ENCODE data around the gene TEX28. TPM values are rescaled to one million over a fixed set of nuclear protein-coding genes. Genes with fewer than 3 reads are reported as not detected.
"Not testable (repeated sequence)": the region's sequence is repeated elsewhere in the genome, so short reads cannot be mapped to it uniquely, and the experiment has no call there.

The TEX28 gene
- total RNA-seq, 4 donors from 2014 or later, result not detected

DNA sequence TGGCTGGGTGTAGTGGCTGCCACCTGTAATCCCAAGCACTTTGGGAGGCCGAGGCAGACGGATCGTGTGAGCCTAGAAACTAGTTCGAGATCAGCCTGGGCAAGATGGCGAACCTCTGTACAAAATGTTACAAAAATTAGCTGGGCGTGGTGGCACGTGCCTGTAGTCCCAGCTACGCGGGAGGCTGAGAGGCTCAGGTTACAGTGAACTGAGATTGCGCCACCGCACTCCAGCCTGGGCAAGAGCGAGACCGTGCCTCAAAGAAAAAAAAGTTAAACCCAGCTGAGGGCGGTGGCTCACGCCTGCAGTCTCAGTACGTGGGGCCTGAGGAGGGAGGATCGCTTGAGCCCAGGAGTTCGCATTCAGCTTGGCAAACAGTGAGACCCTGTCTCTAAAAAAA, 1.8 kb upstream of the TEX28 start:
- Histone ChIP-seq H3K4me3 (no peak overlapping the region), H3K27ac (no peak overlapping the region), H3K27me3 (no peaks in the 10 kb centered on the region), H3K36me3 (no peaks in the 10 kb centered on the region), H3K9me3 (no peaks in the 10 kb centered on the region), H3K4me1 (no peaks in the 10 kb centered on the region)
- TF ChIP-seq, protein P1, sequence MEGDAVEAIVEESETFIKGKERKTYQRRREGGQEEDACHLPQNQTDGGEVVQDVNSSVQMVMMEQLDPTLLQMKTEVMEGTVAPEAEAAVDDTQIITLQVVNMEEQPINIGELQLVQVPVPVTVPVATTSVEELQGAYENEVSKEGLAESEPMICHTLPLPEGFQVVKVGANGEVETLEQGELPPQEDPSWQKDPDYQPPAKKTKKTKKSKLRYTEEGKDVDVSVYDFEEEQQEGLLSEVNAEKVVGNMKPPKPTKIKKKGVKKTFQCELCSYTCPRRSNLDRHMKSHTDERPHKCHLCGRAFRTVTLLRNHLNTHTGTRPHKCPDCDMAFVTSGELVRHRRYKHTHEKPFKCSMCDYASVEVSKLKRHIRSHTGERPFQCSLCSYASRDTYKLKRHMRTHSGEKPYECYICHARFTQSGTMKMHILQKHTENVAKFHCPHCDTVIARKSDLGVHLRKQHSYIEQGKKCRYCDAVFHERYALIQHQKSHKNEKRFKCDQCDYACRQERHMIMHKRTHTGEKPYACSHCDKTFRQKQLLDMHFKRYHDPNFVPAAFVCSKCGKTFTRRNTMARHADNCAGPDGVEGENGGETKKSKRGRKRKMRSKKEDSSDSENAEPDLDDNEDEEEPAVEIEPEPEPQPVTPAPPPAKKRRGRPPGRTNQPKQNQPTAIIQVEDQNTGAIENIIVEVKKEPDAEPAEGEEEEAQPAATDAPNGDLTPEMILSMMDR (IDR thresholded peaks at IDR 0.05), result no peak
- TF ChIP-seq POLR2A (IDR thresholded peaks at IDR 0.05), result no peak
- DNase-seq, result no peak
- intact Hi-C loops (cut with DNase I; ENCODE audit: low total_unique reads), result no loop called here

DNA sequence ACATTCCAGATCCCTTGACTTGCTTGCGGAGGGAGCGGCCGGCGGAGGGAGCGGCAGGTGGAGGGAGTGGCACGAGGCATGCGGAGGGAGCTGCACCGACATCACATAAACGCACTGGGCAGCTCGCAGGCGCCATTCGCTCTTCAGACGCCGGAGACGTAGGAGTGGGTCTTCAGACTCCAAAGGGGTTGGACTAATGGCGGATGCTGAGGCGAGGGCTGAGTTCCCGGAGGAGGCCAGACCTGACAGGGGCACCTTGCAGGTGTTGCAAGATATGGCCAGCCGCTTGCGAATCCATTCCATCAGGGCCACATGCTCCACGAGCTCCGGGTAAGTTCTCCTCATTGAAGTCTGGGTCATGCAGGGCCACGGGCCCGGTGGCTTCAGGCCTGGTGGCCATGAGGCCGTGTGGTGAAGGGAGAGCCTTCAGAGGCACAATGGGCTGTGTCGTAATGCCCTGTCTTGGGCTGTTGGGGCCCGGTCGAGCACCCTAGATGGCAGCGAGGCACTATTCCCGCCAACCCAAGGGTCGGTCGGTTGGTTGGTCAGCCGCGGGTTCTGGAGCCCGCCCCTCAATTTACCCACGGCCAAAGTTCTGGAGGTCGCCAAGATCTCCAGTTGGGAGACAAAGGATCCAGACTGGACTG, 863 bp upstream of the TEX28 start, which contains the start of gene TKTL1:
Gene TKTL1, plus strand, starts transcription at position 132 of the 647 bp plus-strand sequence. Its CDS starts 65 bp downstream, at position 197.
- no peak within 1 kb of the TSS for H3K27ac ChIP-seq
- no peaks in the 10 kb centered on the region for H3K4me1 ChIP-seq
- no peak within 1 kb of the TSS for H3K4me3 ChIP-seq
- intact Hi-C loops (cut with DNase I; ENCODE audit: low total_unique reads), result no loop called here
- TF ChIP-seq, protein P1 (IDR thresholded peaks at IDR 0.05), result no peak
- no peak for TF ChIP-seq POLR2A (IDR thresholded peaks at IDR 0.05)
- H3K9me3 ChIP-seq, result no peaks in the 10 kb centered on the region
- H3K27me3 ChIP-seq, result no peaks in the 10 kb centered on the region
- DNase-seq, result no peak
- H3K36me3 ChIP-seq, result no peaks in the 10 kb centered on the region

DNA sequence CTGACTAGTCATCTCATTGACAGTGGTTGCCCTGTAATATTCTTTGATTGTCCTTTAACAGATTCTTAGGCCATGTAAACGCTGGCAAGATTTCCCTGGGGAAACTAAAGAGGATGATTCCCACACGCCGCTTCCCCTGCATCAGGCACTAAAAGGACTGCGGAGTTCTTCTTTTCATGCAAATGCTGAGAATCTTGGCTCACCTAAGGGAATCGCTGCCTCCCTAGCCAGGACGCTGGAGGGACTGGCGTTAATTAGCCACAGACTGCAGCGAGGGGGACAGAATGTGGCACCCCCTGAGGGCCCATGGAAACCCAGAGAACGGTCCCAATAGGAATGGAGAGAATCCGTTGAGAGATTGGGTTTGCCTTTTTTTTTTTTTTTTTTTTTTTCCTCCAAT, 8.5 kb downstream of the TEX28 start:
- H3K27me3 ChIP-seq; H3K27ac ChIP-seq; H3K4me3 ChIP-seq; H3K9me3 ChIP-seq; H3K36me3 ChIP-seq; H3K4me1 ChIP-seq; DNase-seq; intact Hi-C loops (cut with DNase I; ENCODE audit: low total_unique reads): not testable (repeated sequence)

DNA sequence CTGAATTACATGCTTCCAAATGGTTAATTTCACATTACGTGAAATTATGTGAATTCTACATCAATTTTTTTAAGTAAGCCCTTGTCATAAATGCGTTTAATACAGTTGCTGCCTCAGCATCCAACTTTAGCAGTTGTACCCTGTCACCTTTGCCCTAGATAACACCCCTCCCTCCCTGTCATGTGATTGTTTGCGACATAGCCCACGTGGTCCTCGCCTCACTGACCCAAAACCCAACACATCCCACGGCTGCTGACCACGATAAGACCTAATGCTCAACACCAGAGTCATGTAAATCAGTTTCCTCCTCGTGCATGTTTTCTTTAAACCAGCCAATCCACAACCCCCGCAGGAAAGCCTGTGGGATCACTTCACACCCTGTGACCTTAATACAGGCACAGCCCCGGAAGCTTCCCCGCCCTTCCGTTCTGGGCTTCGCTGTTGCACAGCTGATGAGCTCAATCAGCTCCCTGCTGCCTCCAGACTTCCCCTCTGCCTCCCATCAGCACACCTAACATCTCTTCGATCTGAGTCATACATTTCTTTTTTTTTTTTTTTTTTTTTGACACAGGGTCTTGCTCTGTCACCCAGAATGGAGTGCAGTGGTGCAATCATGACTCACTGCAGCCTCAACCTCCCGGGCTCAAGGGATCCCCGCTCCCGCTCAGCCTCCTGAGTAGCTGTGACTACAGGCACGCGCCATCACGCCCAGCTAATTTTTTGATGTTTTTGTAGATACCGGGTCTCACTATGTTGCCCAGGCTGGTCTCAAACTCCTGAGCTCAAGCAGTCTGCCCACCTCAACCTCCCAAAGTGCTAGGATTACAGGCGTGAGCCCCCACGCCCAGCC, 10.2 kb downstream of the TEX28 start:
- intact Hi-C loops (cut with DNase I; ENCODE audit: low total_unique reads); H3K4me1 ChIP-seq; H3K36me3 ChIP-seq; DNase-seq; H3K27me3 ChIP-seq; H3K4me3 ChIP-seq; H3K27ac ChIP-seq; H3K9me3 ChIP-seq: not testable (repeated sequence)

DNA sequence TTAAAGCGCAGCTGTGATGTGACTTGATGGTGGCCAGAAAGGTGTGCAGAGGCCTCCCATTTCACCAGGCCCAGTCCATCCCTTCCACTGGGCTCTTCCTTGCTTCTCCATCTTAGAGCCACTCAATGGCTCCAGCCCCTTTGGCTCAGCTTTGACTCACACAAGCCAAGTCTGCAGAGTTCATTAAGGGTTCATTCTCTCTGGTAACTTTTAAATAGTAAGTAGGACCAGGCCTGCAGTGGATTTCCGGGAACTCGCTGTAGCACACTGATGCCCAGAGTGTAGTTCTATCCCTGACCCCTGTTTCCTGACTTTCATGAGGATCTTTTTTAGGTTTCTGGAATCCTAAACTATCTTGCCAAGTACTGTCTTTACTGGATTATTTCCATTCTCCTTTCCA, 25.7 kb downstream of the TEX28 start:
- intact Hi-C loops (cut with DNase I; ENCODE audit: low total_unique reads); H3K4me3 ChIP-seq; H3K27me3 ChIP-seq; H3K27ac ChIP-seq; DNase-seq; H3K36me3 ChIP-seq; H3K4me1 ChIP-seq; H3K9me3 ChIP-seq: not testable (repeated sequence)

DNA sequence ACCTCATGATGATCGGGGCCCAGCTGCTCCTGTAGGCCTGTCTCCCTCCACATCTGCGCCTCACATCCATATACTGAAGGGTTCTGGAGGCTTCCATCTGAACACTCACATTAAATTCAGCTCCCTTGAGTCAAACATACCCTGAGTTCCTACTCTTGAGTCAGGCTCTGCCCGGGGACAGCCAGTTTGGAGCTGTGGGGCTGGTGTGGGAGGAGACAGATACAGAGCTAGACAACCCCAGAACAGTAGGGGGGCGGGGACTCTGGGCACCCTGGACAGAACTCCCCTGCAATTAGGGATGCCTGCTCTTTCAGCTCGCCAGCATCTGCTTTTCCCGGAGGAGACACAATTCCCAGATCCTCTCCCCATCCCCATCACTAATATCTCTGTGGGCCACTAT, 31.9 kb downstream of the TEX28 start:
- H3K4me1 ChIP-seq; H3K27me3 ChIP-seq; intact Hi-C loops (cut with DNase I; ENCODE audit: low total_unique reads); H3K27ac ChIP-seq; DNase-seq; H3K4me3 ChIP-seq; H3K36me3 ChIP-seq; H3K9me3 ChIP-seq: not testable (repeated sequence)

DNA sequence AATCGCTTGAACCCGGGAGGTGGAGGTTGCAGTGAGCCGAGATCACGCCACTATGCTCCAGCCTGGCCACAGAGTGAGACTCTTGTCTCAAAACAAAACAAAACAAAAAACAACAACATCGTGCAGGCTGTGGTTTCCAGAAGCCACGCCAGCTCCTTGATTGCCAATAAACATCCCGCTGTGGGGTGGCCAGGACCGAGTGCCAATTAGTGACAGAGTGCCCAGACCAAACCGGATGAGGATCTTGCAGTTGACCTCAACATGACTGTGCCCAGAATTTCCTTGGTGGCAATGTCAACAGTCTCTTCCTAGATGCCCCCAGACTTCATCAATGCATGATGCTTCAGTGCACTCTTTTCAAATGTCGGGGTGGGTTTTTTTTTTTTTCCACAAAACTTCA, 36.2 kb downstream of the TEX28 start:
- intact Hi-C loops (cut with DNase I; ENCODE audit: low total_unique reads); H3K36me3 ChIP-seq; H3K9me3 ChIP-seq: not testable (repeated sequence)

DNA sequence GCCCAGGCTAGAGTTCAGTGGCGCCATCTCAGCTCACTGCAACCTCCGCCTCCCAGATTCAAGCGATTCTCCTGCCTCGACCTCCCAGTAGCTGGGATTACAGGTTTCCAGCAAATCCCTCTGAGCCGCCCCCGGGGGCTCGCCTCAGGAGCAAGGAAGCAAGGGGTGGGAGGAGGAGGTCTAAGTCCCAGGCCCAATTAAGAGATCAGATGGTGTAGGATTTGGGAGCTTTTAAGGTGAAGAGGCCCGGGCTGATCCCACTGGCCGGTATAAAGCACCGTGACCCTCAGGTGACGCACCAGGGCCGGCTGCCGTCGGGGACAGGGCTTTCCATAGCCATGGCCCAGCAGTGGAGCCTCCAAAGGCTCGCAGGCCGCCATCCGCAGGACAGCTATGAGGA, 37.6 kb downstream of the TEX28 start, which contains the start of gene OPN1MW3:
Gene OPN1MW3, plus strand, starts transcription at position 301 of the 400 bp plus-strand sequence. Its CDS starts 38 bp downstream, at position 339.
- intact Hi-C loops (cut with DNase I; ENCODE audit: low total_unique reads), result not testable (repeated sequence)

More for the DNA sequence above, 36.2 kb downstream of the TEX28 start:
- DNase-seq, H3K27me3 ChIP-seq, H3K4me3 ChIP-seq, H3K4me1 ChIP-seq, H3K27ac ChIP-seq: not testable (repeated sequence)

DNA sequence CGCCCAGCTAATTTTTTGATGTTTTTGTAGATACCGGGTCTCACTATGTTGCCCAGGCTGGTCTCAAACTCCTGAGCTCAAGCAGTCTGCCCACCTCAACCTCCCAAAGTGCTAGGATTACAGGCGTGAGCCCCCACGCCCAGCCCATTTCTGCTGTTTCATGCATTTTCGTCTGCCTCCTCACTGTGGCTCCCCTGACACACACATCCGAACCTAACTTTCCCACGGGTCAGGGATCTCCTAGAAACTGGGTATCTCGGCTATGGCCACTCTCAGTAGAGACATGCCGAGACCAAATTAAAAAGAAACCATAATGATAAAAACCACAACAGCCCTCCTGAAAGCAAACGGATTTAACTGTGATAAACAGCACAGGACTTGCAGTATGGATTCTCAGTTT, 46.8 kb downstream of the TEX28 start:
- H3K4me3 ChIP-seq; H3K27ac ChIP-seq; H3K27me3 ChIP-seq; H3K4me1 ChIP-seq; DNase-seq; intact Hi-C loops (cut with DNase I; ENCODE audit: low total_unique reads); H3K36me3 ChIP-seq; H3K9me3 ChIP-seq: not testable (repeated sequence)

More for the DNA sequence above, 37.6 kb downstream of the TEX28 start, which contains the start of gene OPN1MW3:
- H3K36me3 ChIP-seq, H3K4me3 ChIP-seq, DNase-seq, H3K4me1 ChIP-seq, H3K27ac ChIP-seq, H3K9me3 ChIP-seq, H3K27me3 ChIP-seq: not testable (repeated sequence)

DNA sequence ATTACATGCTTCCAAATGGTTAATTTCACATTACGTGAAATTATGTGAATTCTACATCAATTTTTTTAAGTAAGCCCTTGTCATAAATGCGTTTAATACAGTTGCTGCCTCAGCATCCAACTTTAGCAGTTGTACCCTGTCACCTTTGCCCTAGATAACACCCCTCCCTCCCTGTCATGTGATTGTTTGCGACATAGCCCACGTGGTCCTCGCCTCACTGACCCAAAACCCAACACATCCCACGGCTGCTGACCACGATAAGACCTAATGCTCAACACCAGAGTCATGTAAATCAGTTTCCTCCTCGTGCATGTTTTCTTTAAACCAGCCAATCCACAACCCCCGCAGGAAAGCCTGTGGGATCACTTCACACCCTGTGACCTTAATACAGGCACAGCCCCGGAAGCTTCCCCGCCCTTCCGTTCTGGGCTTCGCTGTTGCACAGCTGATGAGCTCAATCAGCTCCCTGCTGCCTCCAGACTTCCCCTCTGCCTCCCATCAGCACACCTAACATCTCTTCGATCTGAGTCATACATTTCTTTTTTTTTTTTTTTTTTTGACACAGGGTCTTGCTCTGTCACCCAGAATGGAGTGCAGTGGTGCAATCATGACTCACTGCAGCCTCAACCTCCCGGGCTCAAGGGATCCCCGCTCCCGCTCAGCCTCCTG, 47.4 kb downstream of the TEX28 start:
- H3K9me3 ChIP-seq; DNase-seq; H3K4me1 ChIP-seq; intact Hi-C loops (cut with DNase I; ENCODE audit: low total_unique reads); H3K27ac ChIP-seq; H3K36me3 ChIP-seq; H3K27me3 ChIP-seq; H3K4me3 ChIP-seq: not testable (repeated sequence)

Data from uterus (tissue), 4 donors.